Smooth muscle cell of the umbilical artery (primary cell): ENCODE results near the gene TM9SF4. TPM values are rescaled to one million over a fixed set of nuclear protein-coding genes. Genes with fewer than 3 reads are reported as not detected.

ENCODE experiments used
- total RNA-seq: library from RNA; depleted of rRNA; stranded (reverse); fragments of >200 nt; gene quantifications from 2 replicates; pipeline ENCODE4 v1.2.3, GENCODE V29; 2014

TM9SF4 gene
- total RNA-seq, result 42.8 and 54.8 TPM in 2 replicates

DNA sequence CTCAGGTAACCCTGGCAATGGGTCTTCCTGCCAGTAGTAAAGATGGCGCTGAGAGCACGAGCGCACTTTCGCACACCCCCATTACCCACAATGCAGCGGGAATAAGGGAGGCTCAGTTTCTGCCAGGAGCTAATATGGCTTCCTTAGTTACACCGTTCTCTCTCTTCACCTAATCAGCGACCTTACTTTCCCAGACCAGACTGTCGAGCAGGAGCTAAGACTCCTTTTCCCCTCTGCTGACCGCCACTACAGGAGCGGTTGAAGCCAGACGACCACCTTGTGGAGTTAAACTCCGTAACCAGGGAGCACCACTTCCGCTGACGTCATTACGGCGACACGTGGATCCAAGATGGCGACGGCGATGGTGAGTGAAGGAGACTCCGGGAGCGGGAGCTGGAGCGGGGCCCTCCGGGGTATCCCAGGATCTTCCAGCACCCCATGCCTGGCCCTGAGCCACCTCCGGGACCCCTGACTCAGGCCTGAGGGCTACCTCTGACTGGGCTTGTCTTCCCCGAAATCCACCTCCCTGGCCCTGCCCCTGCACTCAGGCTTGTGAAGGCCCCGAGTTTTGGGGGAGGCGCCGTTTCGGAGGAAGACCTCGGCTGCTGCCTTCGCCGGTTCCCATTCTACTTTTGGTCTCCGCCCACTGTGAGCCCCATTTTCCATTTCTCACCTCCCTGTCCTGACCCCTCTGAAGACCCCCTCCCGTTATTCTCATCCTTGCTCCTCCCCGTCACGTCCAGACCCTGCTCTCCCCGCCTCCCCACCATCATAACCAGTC lies at the start of gene TM9SF4:
Gene TM9SF4, plus strand, starts transcription at position 323 of the 781 bp plus-strand sequence. Its CDS starts 27 bp downstream, at position 350.

DNA sequence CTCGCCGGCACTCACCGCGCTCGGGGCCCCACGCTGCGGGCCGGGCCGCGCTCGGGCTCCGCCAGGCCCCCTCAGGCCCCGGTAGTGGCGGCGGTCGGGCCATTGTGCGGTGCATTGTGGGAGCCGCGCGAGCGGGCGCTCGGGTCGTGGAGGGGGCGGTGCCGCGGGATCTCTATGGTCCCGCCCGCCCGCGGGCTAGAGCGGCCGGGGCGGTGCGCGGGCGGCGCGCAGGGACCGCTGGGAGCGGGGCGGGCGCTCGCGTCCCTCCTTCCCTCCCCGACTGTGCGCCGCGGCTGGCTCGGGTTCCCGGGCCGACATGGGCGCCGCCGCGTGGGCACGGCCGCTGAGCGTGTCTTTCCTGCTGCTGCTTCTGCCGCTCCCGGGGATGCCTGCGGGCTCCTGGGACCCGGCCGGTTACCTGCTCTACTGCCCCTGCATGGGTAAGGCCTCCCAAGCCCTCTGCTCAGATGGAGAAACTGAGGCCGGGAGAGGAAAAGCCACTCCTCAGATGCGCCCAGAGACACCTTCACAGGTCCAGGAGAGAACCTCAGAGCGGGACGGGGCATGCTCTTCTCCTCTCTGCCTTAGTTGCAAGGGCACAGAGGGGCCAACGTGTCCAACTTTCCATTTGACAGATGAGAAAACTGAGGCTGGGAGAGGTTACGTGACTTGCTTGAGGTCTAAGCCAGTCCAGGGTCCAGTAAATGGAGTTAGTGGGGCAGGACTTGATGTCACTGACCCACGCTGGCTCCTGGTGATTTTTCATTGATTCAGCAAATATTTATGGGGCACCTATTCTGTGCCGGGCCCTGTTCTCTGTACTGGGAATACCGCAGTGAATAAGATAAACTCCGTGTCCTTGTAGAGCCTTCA lies 98.3 kb downstream of the TM9SF4 start, which contains the start of the genes PLAGL2 and POFUT1:
Gene PLAGL2, minus strand, starts transcription at position 118 of the 873 bp plus-strand sequence. CDS start 5,565 bp downstream, outside the sequence.
Gene POFUT1, plus strand, starts transcription at position 255 of the 873 bp plus-strand sequence. Its CDS starts 62 bp downstream, at position 317.

Other genes with a start within 250 kb of the TM9SF4 start
- not detected in 2 replicates for gene DUSP15, start 239.2 kb upstream of the TM9SF4 start, total RNA-seq
- not detected in 2 replicates for gene TTLL9, start 239.1 kb upstream of the TM9SF4 start, total RNA-seq
- gene PDRG1, start 157.7 kb upstream of the TM9SF4 start, total RNA-seq, result 2.4 and 3.5 TPM in 2 replicates
- under 0.01 TPM in 1 of 2 replicates, not detected in the other for gene XKR7, start 141.6 kb upstream of the TM9SF4 start, total RNA-seq
- gene CCM2L, start 99.3 kb upstream of the TM9SF4 start, total RNA-seq, result not detected in 2 replicates
- not detected in 2 replicates for gene HCK, start 57.5 kb upstream of the TM9SF4 start, total RNA-seq
- gene PLAGL2, start 98.0 kb downstream of the TM9SF4 start, total RNA-seq, result 3.3 and 4.8 TPM in 2 replicates
- 66.8 and 74.7 TPM in 2 replicates for gene POFUT1, start 98.2 kb downstream of the TM9SF4 start, total RNA-seq
- gene KIF3B, start 167.9 kb downstream of the TM9SF4 start, total RNA-seq, result 31.5 and 35.4 TPM in 2 replicates
- 30.0 and 52.6 TPM in 2 replicates for gene ASXL1, start 248.6 kb downstream of the TM9SF4 start, total RNA-seq